Breast epithelium (tissue), 4 donors: ENCODE data around the gene CDH23. TPM values are rescaled to one million over a fixed set of nuclear protein-coding genes. Genes with fewer than 3 reads are reported as not detected.

Experiments used
- DNase-seq, 2 donors: peaks; one replicate each; pipeline ENCODE4 v3.0.0-alpha.2; 2019; ENCODE audit warnings: low spot score in 2 of 2
- H3K27ac ChIP-seq, 2 donors: fragments of 200-600 bp; sonication (generic) in 1 of 2; one replicate each; pipeline ENCODE4 v1.5.1; 2016 to 2019; ENCODE audit warnings: mild to moderate bottlenecking in 1 of 2
- H3K27me3 ChIP-seq, 2 donors: fragments of 200-600 bp; sonication (generic) in 1 of 2; one replicate each; pipeline versions ENCODE4 v1.5.1 to v1.6.0; 2017 to 2019; ENCODE audit warnings: control low read depth in 1 of 2, mild to moderate bottlenecking in 1 of 2
- H3K36me3 ChIP-seq: fragments of 200-600 bp; one replicate; pipeline ENCODE4 v1.5.1; 2019
- H3K4me1 ChIP-seq, 2 donors: fragments of 200-600 bp; sonication (generic); one replicate each; pipeline ENCODE4 v1.5.1; 2016 to 2019; ENCODE audit warnings: control low read depth in 1 of 2
- H3K4me3 ChIP-seq, 3 donors: fragments of 200-600 bp; sonication (generic); 1 replicate in 2 of 3; 2 replicates in 1 of 3; pipeline ENCODE4 v1.5.1; 2016 to 2019; ENCODE audit warnings: mild to moderate bottlenecking in 3 of 3, moderate library complexity in 2 of 3
- H3K9me3 ChIP-seq, 2 donors: fragments of 200-600 bp; sonication (generic) in 1 of 2; one replicate each; pipeline ENCODE4 v1.5.1; 2016 to 2019; ENCODE audit warnings: control low read depth in 1 of 2
- CTCF ChIP-seq, 3 donors: fragments of 450-650 bp; IDR thresholded peaks; one replicate each; pipeline ENCODE4 v1.5.1; 2016 to 2017; ENCODE audit warnings: antibody characterized with exemption in 3 of 3, mild to moderate bottlenecking in 3 of 3, moderate library complexity in 3 of 3
- POLR2A ChIP-seq: fragments of 450-650 bp; IDR thresholded peaks from one replicate; pipeline ENCODE4 v1.6.1; 2016; ENCODE audit warnings: antibody characterized with exemption, mild to moderate bottlenecking, moderate library complexity
- POLR2AphosphoS5 ChIP-seq, 3 donors: sonication (generic); formaldehyde crosslinking; IDR thresholded peaks; one replicate each; pipeline ENCODE4 v1.6.1; 2017; ENCODE audit warnings: antibody characterized with exemption in 3 of 3
- intact Hi-C: fragments of 100-400 bp; cut with DNase I; formaldehyde crosslinking; loops from one replicate; pipeline ENCODE4 v1.15.1; 2023; ENCODE audit warnings: low total_unique reads
- total RNA-seq, 3 donors: library from RNA; depleted of rRNA; stranded (reverse); fragments of >200 nt; gene quantifications; one replicate each; pipeline ENCODE4 v1.1.0, GENCODE V29; 2016

Gene CDH23
- total RNA-seq, 3 donors from 2014 or later: 8.5 to 13.8 (median 11.6) TPM

DNA sequence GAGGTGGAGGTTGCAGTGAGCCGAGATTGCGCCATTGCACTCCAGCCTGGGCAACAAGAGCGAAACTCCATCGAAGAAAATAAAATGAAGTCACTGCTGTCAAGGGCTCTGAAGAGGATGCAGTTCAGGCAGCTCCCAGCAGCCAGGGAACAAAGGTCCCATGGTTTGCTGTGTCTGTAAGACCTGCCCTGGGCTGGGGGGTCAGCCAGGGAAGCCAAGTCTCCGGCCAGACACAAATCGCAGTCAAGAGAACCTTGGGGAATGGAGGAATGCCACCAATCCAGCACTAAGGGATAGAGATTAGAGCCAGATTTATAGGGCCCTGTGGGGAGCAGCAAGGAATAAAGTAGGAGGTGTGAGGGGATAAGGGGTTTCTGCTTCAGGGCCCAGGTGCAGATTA, 405.5 kb downstream of the CDH23 start:
- H3K36me3 ChIP-seq: no peaks in the 10 kb centered on the region
- no peak for DNase-seq
- H3K4me3 ChIP-seq: no peak overlapping the region
- H3K27me3 ChIP-seq: no peaks in the 10 kb centered on the region
- intact Hi-C loops: no loop called here
- no peaks in the 10 kb centered on the region for H3K9me3 ChIP-seq
- no peak for TF ChIP-seq POLR2AphosphoS5 (IDR thresholded peaks at IDR 0.05)
- no peak for TF ChIP-seq POLR2A
- TF ChIP-seq CTCF (IDR thresholded peaks at IDR 0.05): no peak
- no peak overlapping the region for H3K27ac ChIP-seq
- H3K4me1 ChIP-seq: no peaks in the 10 kb centered on the region

- intact Hi-C loops: no loop called here
- no peaks in the 10 kb centered on the region for H3K27me3 ChIP-seq
- H3K4me3 ChIP-seq: no peak overlapping the region
- TF ChIP-seq POLR2A (no peak), POLR2AphosphoS5 (IDR thresholded peaks at IDR 0.05) (no peak), CTCF (IDR thresholded peaks at IDR 0.05) (no peak)
- no peaks in the 10 kb centered on the region for H3K4me1 ChIP-seq
- no peaks in the 10 kb centered on the region for H3K36me3 ChIP-seq
- H3K27ac ChIP-seq: no peak overlapping the region
- DNase-seq: no peak
- H3K9me3 ChIP-seq: no peaks in the 10 kb centered on the region
Measured at GRCh38 chr10:71802715-71803488, 406.2 kb downstream of the CDH23 start.

GRCh38 chr10:71804077-71804476, 407.4 kb downstream of the CDH23 start:
- no peak overlapping the region for H3K27ac ChIP-seq
- DNase-seq: no peak
- TF ChIP-seq POLR2AphosphoS5 (IDR thresholded peaks at IDR 0.05) (no peak), POLR2A (no peak)
- H3K27me3 ChIP-seq: no peaks in the 10 kb centered on the region
- H3K36me3 ChIP-seq: no peaks in the 10 kb centered on the region
- H3K4me3 ChIP-seq: no peak overlapping the region
- no peaks in the 10 kb centered on the region for H3K9me3 ChIP-seq
- H3K4me1 ChIP-seq: no peaks in the 10 kb centered on the region
- intact Hi-C loops: no loop called here

GRCh38 chr10:71805776-71806703, 409.3 kb downstream of the CDH23 start:
- intact Hi-C loops: no loop called here
- Histone ChIP-seq H3K4me1 (no peaks in the 10 kb centered on the region), H3K4me3 (no peak overlapping the region), H3K27ac (no peak overlapping the region), H3K9me3 (no peaks in the 10 kb centered on the region), H3K27me3 (no peaks in the 10 kb centered on the region), H3K36me3 (no peaks in the 10 kb centered on the region)
- TF ChIP-seq POLR2A (no peak), CTCF (IDR thresholded peaks at IDR 0.05) (no peak), POLR2AphosphoS5 (IDR thresholded peaks at IDR 0.05) (no peak)
- DNase-seq: no peak

DNA sequence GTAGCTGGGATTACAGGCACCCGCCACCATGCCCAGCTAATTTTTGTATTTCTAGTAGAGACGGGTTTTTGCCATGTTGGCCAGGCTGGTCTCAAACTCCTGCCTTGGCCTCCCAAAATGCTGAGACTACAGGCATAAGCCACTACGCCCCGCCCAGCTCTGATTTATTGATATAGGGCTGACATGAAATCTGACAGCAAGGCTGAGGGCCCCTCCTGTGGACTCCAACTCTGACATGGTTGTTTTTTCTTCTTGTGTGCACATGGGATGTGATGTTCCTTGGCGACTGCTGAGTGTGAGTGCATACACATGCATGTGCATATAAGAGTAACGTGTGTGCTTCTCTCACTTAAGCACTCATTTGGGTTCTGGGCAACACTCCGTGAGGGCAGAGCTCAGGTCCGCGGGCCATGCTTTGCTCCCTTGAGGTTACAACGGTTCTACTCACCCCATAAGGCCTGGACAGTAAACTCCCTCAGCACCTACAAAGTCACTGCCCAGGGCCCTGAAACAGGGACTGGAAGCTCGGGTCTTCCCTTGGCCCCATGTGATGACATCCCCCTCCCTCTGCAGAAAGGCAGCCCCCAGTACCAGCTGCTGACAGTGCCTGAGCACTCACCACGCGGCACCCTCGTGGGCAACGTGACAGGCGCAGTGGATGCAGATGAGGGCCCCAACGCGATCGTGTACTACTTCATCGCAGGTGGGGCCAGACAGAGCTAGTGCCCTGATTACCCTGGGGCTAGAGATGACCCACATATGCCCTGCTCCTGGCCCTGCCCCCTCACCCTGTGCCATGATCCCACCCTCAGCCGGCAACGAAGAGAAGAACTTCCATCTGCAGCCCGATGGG, 410.2 kb downstream of the CDH23 start:
- DNase-seq: no peak
- no peaks in the 10 kb centered on the region for H3K27me3 ChIP-seq
- no peak overlapping the region for H3K27ac ChIP-seq
- no peaks in the 10 kb centered on the region for H3K36me3 ChIP-seq
- H3K4me1 ChIP-seq: no peaks in the 10 kb centered on the region
- no peak for TF ChIP-seq POLR2A
- intact Hi-C loops: no loop called here
- no peaks in the 10 kb centered on the region for H3K9me3 ChIP-seq
- no peak overlapping the region for H3K4me3 ChIP-seq
